ENCODE data around the gene CCDC39. TPM values are rescaled to one million over a fixed set of nuclear protein-coding genes. Genes with fewer than 3 reads are reported as not detected.

CCDC39 gene
- total and polyA plus RNA-seq, 9 of the 15 experiments (the other 6 are each of a cell fraction or from before 2014, with no cell fraction given), result not detected

- TF ChIP-seq, protein P1, sequence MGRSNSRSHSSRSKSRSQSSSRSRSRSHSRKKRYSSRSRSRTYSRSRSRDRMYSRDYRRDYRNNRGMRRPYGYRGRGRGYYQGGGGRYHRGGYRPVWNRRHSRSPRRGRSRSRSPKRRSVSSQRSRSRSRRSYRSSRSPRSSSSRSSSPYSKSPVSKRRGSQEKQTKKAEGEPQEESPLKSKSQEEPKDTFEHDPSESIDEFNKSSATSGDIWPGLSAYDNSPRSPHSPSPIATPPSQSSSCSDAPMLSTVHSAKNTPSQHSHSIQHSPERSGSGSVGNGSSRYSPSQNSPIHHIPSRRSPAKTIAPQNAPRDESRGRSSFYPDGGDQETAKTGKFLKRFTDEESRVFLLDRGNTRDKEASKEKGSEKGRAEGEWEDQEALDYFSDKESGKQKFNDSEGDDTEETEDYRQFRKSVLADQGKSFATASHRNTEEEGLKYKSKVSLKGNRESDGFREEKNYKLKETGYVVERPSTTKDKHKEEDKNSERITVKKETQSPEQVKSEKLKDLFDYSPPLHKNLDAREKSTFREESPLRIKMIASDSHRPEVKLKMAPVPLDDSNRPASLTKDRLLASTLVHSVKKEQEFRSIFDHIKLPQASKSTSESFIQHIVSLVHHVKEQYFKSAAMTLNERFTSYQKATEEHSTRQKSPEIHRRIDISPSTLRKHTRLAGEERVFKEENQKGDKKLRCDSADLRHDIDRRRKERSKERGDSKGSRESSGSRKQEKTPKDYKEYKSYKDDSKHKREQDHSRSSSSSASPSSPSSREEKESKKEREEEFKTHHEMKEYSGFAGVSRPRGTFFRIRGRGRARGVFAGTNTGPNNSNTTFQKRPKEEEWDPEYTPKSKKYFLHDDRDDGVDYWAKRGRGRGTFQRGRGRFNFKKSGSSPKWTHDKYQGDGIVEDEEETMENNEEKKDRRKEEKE (IDR thresholded peaks at IDR 0.05; ENCODE audit: borderline replicate concordance in 1 of 2, control insufficient read depth in 1 of 2, low read depth in 2 of 2, low read length in 1 of 2), result peak in 1 of 2 experiments; percentile 67; a peak in 2 of 4 replicates
- TF ChIP-seq PBX2 (CRISPR knock-in tag; IDR thresholded peaks at IDR 0.05; ENCODE audit: low read depth) (no peak), PBX2 (tag; conservative IDR thresholded peaks at IDR 0.05; ENCODE audit: low read depth) (0 out of 2 replicates have a peak, but pooled peaks have one; percentile 12), ETS1 (conservative IDR thresholded peaks at IDR 0.05; ENCODE audit: control insufficient read depth, low read depth, low read length) (peak; percentile 17; the same call in 1 of the 2 replicates), SMARCC2 (IDR thresholded peaks at IDR 0.05; ENCODE audit: low read depth) (no peak), FOXP1 (CRISPR knock-in tag; IDR thresholded peaks at IDR 0.05) (peak; percentile 73), BACH1 (tag; IDR thresholded peaks at IDR 0.05) (0 out of 2 replicates have a peak, but pooled peaks have one; percentile 51), ZKSCAN8 (CRISPR knock-in tag; IDR thresholded peaks at IDR 0.05) (no peak), PHF20 (IDR thresholded peaks at IDR 0.05; ENCODE audit: partially characterized antibody) (peak; percentile 96), MTF1 (CRISPR knock-in tag; IDR thresholded peaks at IDR 0.05; ENCODE audit: borderline replicate concordance) (no peak), ZNF263 (CRISPR knock-in tag; IDR thresholded peaks at IDR 0.05; ENCODE audit: borderline replicate concordance) (no peak)
- TF ChIP-seq, protein P2, sequence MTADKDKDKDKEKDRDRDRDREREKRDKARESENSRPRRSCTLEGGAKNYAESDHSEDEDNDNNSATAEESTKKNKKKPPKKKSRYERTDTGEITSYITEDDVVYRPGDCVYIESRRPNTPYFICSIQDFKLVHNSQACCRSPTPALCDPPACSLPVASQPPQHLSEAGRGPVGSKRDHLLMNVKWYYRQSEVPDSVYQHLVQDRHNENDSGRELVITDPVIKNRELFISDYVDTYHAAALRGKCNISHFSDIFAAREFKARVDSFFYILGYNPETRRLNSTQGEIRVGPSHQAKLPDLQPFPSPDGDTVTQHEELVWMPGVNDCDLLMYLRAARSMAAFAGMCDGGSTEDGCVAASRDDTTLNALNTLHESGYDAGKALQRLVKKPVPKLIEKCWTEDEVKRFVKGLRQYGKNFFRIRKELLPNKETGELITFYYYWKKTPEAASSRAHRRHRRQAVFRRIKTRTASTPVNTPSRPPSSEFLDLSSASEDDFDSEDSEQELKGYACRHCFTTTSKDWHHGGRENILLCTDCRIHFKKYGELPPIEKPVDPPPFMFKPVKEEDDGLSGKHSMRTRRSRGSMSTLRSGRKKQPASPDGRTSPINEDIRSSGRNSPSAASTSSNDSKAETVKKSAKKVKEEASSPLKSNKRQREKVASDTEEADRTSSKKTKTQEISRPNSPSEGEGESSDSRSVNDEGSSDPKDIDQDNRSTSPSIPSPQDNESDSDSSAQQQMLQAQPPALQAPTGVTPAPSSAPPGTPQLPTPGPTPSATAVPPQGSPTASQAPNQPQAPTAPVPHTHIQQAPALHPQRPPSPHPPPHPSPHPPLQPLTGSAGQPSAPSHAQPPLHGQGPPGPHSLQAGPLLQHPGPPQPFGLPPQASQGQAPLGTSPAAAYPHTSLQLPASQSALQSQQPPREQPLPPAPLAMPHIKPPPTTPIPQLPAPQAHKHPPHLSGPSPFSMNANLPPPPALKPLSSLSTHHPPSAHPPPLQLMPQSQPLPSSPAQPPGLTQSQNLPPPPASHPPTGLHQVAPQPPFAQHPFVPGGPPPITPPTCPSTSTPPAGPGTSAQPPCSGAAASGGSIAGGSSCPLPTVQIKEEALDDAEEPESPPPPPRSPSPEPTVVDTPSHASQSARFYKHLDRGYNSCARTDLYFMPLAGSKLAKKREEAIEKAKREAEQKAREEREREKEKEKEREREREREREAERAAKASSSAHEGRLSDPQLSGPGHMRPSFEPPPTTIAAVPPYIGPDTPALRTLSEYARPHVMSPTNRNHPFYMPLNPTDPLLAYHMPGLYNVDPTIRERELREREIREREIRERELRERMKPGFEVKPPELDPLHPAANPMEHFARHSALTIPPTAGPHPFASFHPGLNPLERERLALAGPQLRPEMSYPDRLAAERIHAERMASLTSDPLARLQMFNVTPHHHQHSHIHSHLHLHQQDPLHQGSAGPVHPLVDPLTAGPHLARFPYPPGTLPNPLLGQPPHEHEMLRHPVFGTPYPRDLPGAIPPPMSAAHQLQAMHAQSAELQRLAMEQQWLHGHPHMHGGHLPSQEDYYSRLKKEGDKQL (CRISPR knock-in tag; IDR thresholded peaks at IDR 0.05; ENCODE audit: borderline replicate concordance), result no peak
These were observed 77.3 kb downstream of the CCDC39 start, which contains the start of gene TTC14 (continued) for GRCh38 chr3:180601688-180602666.

Measured in K562 (cell line).